DND-41 (cell line): ENCODE measurements around the gene CRABP1.

ENCODE experiments used
- ATAC-seq: fragments of 200-7000 bp; cut with Tn5 transposase; 3 replicates; pipeline ENCODE4 v1.9.1; 2021; ENCODE audit warnings: low read depth; ENCODE audit not compliant: insufficient read depth
- DNase-seq: peaks from one replicate; pipeline ENCODE4 v3.0.0-alpha.2; 2020
- H2AFZ ChIP-seq: 2 replicates; pipeline ENCODE4 v1.6.0; 2012; ENCODE audit warnings: low read depth, low read length
- H3K27ac ChIP-seq: 2 replicates; pipeline ENCODE4 v1.5.1; 2012; ENCODE audit warnings: low read length, inconsistent platforms
- H3K27me3 ChIP-seq: fragments of 200-600 bp; sonication (generic); 2 replicates; pipeline ENCODE4 v1.6.0; 2012; ENCODE audit warnings: low read length, mild to moderate bottlenecking, inconsistent platforms; ENCODE audit not compliant: insufficient read depth, poor library complexity
- H3K36me3 ChIP-seq: 2 replicates; pipeline ENCODE4 v1.5.1; 2012; ENCODE audit warnings: low read length, inconsistent platforms; ENCODE audit not compliant: insufficient read depth
- H3K4me1 ChIP-seq: 2 replicates; pipeline ENCODE4 v1.5.1; 2012; ENCODE audit warnings: mild to moderate bottlenecking, low read length; ENCODE audit not compliant: insufficient read depth
- H3K4me2 ChIP-seq: 2 replicates; pipeline ENCODE4 v1.6.0; 2012; ENCODE audit warnings: mild to moderate bottlenecking, moderate library complexity, low read length, inconsistent platforms; ENCODE audit not compliant: insufficient read depth
- H3K4me3 ChIP-seq, 2 experiments: fragments of 200-600 bp in 1 of 2; shearing (Covaris generic) in 1 of 2; 2 replicates each; pipeline ENCODE4 v1.5.1; 2012 to 2016; ENCODE audit warnings: inconsistent platforms in 2 of 2, low read length in 2 of 2, mild to moderate bottlenecking in 2 of 2, low read depth in 1 of 2, moderate library complexity in 1 of 2
- H3K79me2 ChIP-seq: 2 replicates; pipeline ENCODE4 v1.6.0; 2012; ENCODE audit warnings: low read length, inconsistent platforms; ENCODE audit not compliant: insufficient read depth
- H3K9ac ChIP-seq: 2 replicates; pipeline ENCODE4 v1.6.0; 2012; ENCODE audit warnings: low read depth, mild to moderate bottlenecking, inconsistent platforms, low read length, moderate library complexity
- H3K9me3 ChIP-seq: 2 replicates; pipeline ENCODE4 v1.5.1; 2012; ENCODE audit warnings: low read length, moderate library complexity, mild to moderate bottlenecking, inconsistent platforms; ENCODE audit not compliant: insufficient read depth, severe bottlenecking
- H4K20me1 ChIP-seq: 2 replicates; pipeline ENCODE4 v1.6.0; 2012; ENCODE audit warnings: low read length; ENCODE audit not compliant: insufficient read depth
- EZH2 ChIP-seq: IDR thresholded peaks from 3 replicates; pipeline ENCODE4 v1.6.1; 2012; ENCODE audit warnings: borderline replicate concordance, low read depth, mild to moderate bottlenecking, moderate library complexity, low read length, inconsistent platforms; ENCODE audit not compliant: severe bottlenecking
- TF ChIP-seq, protein P1 (sequence below): IDR thresholded peaks from 2 replicates; pipeline ENCODE4 v1.5.1; 2012; ENCODE audit warnings: borderline replicate concordance, low read length, moderate library complexity, mild to moderate bottlenecking; ENCODE audit not compliant: poor library complexity, severe bottlenecking; ENCODE audit errors: extremely low read depth

Gene CRABP1

DNA sequence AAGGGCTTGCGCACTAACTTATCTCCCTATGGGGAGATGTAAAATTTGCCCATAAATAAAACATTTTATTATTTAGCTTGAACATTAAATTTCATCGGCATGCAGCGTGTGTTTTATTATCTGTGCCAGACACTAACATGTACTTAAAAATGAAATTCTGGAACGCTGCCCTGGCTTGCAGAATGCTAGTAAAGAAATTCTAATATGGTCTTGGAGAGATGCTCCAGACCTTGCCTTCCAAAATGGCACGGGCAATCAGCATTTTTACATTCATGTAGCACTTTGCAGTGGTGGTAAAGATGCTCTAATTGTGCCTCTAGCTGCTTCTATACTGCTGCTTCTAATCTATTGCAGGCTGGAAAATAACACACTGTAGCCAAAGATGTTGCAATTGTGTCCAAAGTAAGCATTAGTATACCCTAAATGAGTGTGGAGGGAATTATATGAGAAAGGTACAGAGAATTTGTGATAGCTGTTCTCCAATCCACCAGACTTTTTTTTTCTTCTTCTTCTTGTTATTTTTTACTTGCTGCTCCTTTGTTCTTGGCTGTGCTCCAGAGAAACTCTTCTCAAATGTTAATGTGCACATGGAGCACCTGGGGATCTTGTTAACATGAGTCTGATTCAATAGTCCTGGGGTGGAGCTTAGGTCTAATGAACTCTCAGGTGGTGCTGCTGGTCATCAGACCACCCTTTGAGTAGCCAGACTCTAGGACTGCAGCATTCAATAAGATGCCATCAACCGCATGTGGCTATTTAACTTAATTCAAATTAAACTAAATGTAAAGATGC lies 47.3 kb downstream of the CRABP1 start:
- Histone ChIP-seq H3K27ac (no peak overlapping the region), H3K9ac (no peak overlapping the region), H3K9me3 (no peaks in the 10 kb centered on the region), H3K27me3 (peaks cover 9% of the 10 kb centered on the region), H4K20me1 (no peaks in the 10 kb centered on the region), H2AFZ (no peak overlapping the region), H3K4me1 (no peaks in the 10 kb centered on the region), H3K79me2 (no peaks in the 10 kb centered on the region), H3K4me2 (no peak overlapping the region), H3K36me3 (no peaks in the 10 kb centered on the region), H3K4me3 (no peak overlapping the region)
- DNase-seq (no peak), ATAC-seq (no peak)
- TF ChIP-seq, protein P1, sequence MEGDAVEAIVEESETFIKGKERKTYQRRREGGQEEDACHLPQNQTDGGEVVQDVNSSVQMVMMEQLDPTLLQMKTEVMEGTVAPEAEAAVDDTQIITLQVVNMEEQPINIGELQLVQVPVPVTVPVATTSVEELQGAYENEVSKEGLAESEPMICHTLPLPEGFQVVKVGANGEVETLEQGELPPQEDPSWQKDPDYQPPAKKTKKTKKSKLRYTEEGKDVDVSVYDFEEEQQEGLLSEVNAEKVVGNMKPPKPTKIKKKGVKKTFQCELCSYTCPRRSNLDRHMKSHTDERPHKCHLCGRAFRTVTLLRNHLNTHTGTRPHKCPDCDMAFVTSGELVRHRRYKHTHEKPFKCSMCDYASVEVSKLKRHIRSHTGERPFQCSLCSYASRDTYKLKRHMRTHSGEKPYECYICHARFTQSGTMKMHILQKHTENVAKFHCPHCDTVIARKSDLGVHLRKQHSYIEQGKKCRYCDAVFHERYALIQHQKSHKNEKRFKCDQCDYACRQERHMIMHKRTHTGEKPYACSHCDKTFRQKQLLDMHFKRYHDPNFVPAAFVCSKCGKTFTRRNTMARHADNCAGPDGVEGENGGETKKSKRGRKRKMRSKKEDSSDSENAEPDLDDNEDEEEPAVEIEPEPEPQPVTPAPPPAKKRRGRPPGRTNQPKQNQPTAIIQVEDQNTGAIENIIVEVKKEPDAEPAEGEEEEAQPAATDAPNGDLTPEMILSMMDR: no peak
- no peak for TF ChIP-seq EZH2

DNA sequence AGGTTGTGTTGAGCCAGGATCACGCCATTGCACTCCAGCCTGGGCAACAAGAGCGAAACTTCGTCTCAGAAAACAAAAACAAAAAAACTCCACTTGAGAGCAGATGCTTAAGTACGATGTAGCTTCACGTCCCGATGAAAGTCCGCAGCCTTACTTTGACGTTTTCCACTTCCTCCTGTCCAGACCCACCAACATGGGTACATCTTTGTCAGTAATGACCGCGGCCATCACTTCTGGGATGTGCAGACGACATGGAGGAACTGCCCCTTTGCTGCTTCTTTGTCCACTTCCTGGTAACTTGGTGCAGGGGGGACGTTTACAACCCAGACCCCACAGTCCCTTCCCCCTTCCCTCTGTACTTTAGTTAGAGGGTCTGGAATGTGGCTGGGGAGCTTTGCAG lies 48.7 kb downstream of the CRABP1 start:
- Histone ChIP-seq H3K4me2 (no peak overlapping the region), H2AFZ (no peak overlapping the region), H4K20me1 (no peaks in the 10 kb centered on the region), H3K36me3 (no peaks in the 10 kb centered on the region), H3K27ac (no peak overlapping the region), H3K4me1 (no peaks in the 10 kb centered on the region), H3K9ac (no peak overlapping the region), H3K27me3 (peaks cover 9% of the 10 kb centered on the region), H3K4me3 (no peak overlapping the region), H3K79me2 (no peaks in the 10 kb centered on the region), H3K9me3 (no peaks in the 10 kb centered on the region)
- no peak for TF ChIP-seq EZH2
- TF ChIP-seq, protein P1: no peak
- DNase-seq (no peak), ATAC-seq (no peak)

DNA sequence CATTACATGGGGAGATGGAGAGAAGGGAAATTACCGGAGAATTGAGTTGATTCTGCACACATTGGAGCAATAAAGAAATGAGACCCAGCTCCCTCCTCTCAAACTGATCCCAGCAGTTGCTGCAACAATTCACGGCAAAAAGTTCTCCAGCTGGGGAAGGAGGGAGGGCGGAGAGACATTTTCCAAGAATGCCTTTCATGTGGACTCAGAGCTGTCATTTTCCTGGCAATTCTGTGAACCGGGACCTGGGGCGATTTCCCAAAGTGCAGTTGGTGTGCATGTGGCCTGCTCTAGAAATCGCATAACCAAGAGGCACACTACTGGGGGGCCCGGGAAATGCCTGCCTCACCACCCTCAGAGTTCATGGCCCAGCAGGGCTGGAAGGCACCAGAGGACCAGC lies 49.2 kb downstream of the CRABP1 start:
- no peaks in the 10 kb centered on the region for H3K79me2 ChIP-seq
- H3K27me3 ChIP-seq: peaks cover 9% of the 10 kb centered on the region
- no peaks in the 10 kb centered on the region for H3K4me1 ChIP-seq
- ATAC-seq (no peak), DNase-seq (no peak)
- H3K27ac ChIP-seq: no peak overlapping the region
- H4K20me1 ChIP-seq: no peaks in the 10 kb centered on the region
- no peak overlapping the region for H3K4me2 ChIP-seq
- no peak overlapping the region for H3K9ac ChIP-seq
- TF ChIP-seq EZH2: no peak
- TF ChIP-seq, protein P1: no peak
- no peaks in the 10 kb centered on the region for H3K36me3 ChIP-seq
- no peak overlapping the region for H2AFZ ChIP-seq
- H3K4me3 ChIP-seq: no peak overlapping the region
- H3K9me3 ChIP-seq: no peaks in the 10 kb centered on the region
